HEK293 (cell line): ENCODE measurements around the gene CDK6.
A peak's percentile ranks its signal among the peaks of the same experiment; 100 is the strongest.

ENCODE experiments used
- AEBP2 ChIP-seq: fragments of 450-650 bp; formaldehyde crosslinking; IDR thresholded peaks from 2 replicates; pipeline ENCODE4 v1.5.1; 2016; ENCODE audit warnings: missing biosample characterization, missing genetic modification characterization, borderline replicate concordance
- BCL11A ChIP-seq: fragments of 450-650 bp; formaldehyde crosslinking; IDR thresholded peaks from 2 replicates; pipeline ENCODE4 v1.5.1; 2016; ENCODE audit warnings: low read depth, missing biosample characterization, missing genetic modification characterization
- GFI1B ChIP-seq: fragments of 450-650 bp; formaldehyde crosslinking; IDR thresholded peaks from 2 replicates; pipeline ENCODE4 v1.5.1; 2016; ENCODE audit warnings: missing biosample characterization, missing genetic modification characterization
- KLF17 ChIP-seq: fragments of 450-650 bp; formaldehyde crosslinking; IDR thresholded peaks from 2 replicates; pipeline ENCODE4 v1.5.1; 2016; ENCODE audit warnings: missing biosample characterization, missing genetic modification characterization
- PRDM10 ChIP-seq: fragments of 450-650 bp; formaldehyde crosslinking; IDR thresholded peaks from 2 replicates; pipeline ENCODE4 v1.5.1; 2016; ENCODE audit warnings: missing biosample characterization, missing genetic modification characterization
- RBAK ChIP-seq: fragments of 450-650 bp; formaldehyde crosslinking; IDR thresholded peaks from 2 replicates; pipeline ENCODE4 v1.5.1; 2016; ENCODE audit warnings: missing biosample characterization, missing genetic modification characterization
- REPIN1 ChIP-seq: fragments of 450-650 bp; formaldehyde crosslinking; IDR thresholded peaks from 2 replicates; pipeline ENCODE4 v1.5.1; 2017; ENCODE audit warnings: missing biosample characterization, missing genetic modification characterization, low read depth
- WT1 ChIP-seq: fragments of 450-650 bp; formaldehyde crosslinking; IDR thresholded peaks from 2 replicates; pipeline ENCODE4 v1.5.1; 2016; ENCODE audit warnings: missing biosample characterization, missing genetic modification characterization
- YY1 ChIP-seq: fragments of 450-650 bp; formaldehyde crosslinking; IDR thresholded peaks from 2 replicates; pipeline ENCODE4 v1.5.1; 2018; ENCODE audit warnings: missing biosample characterization, missing genetic modification characterization
- ZBTB11 ChIP-seq: fragments of 450-650 bp; formaldehyde crosslinking; conservative IDR thresholded peaks from 2 replicates; pipeline ENCODE4 v1.5.1; 2016; ENCODE audit warnings: low read depth, missing biosample characterization, missing genetic modification characterization
- ZBTB48 ChIP-seq: fragments of 450-650 bp; formaldehyde crosslinking; IDR thresholded peaks from 2 replicates; pipeline ENCODE4 v1.5.1; 2016; ENCODE audit warnings: missing biosample characterization, missing genetic modification characterization
- ZBTB6 ChIP-seq: fragments of 450-650 bp; formaldehyde crosslinking; IDR thresholded peaks from 2 replicates; pipeline ENCODE4 v1.5.1; 2017; ENCODE audit warnings: missing biosample characterization, missing genetic modification characterization
- ZFP69B ChIP-seq: fragments of 450-650 bp; formaldehyde crosslinking; IDR thresholded peaks from 2 replicates; pipeline ENCODE4 v1.5.1; 2016; ENCODE audit warnings: missing biosample characterization, missing genetic modification characterization
- ZNF112 ChIP-seq: fragments of 450-650 bp; formaldehyde crosslinking; IDR thresholded peaks from 2 replicates; pipeline ENCODE4 v1.5.0; 2017; ENCODE audit warnings: missing biosample characterization, missing genetic modification characterization
- ZNF114 ChIP-seq: fragments of 450-650 bp; formaldehyde crosslinking; IDR thresholded peaks from 2 replicates; pipeline ENCODE4 v1.5.0; 2017; ENCODE audit warnings: missing biosample characterization, missing genetic modification characterization
- ZNF16 ChIP-seq: fragments of 450-650 bp; formaldehyde crosslinking; IDR thresholded peaks from 2 replicates; pipeline ENCODE4 v1.5.1; 2016; ENCODE audit warnings: low read depth, missing biosample characterization, missing genetic modification characterization
- ZNF19 ChIP-seq: fragments of 450-650 bp; formaldehyde crosslinking; IDR thresholded peaks from 2 replicates; pipeline ENCODE4; 2016; ENCODE audit warnings: missing biosample characterization, missing genetic modification characterization, low read depth
- ZNF324 ChIP-seq: fragments of 450-650 bp; formaldehyde crosslinking; IDR thresholded peaks from 2 replicates; pipeline ENCODE4 v1.5.1; 2016; ENCODE audit warnings: missing biosample characterization, missing genetic modification characterization
- ZNF391 ChIP-seq: fragments of 450-650 bp; formaldehyde crosslinking; IDR thresholded peaks from 2 replicates; pipeline ENCODE4 v1.5.1; 2016; ENCODE audit warnings: low read depth, missing biosample characterization, missing genetic modification characterization, borderline replicate concordance
- ZNF404 ChIP-seq: fragments of 450-650 bp; formaldehyde crosslinking; IDR thresholded peaks from 2 replicates; pipeline ENCODE4 v1.5.1; 2017; ENCODE audit warnings: missing biosample characterization, missing genetic modification characterization
- ZNF514 ChIP-seq: fragments of 450-650 bp; formaldehyde crosslinking; IDR thresholded peaks from 2 replicates; pipeline ENCODE4 v1.5.1; 2016; ENCODE audit warnings: missing biosample characterization, missing genetic modification characterization
- ZNF529 ChIP-seq: fragments of 450-650 bp; formaldehyde crosslinking; IDR thresholded peaks from 2 replicates; pipeline ENCODE4 v1.5.1; 2017; ENCODE audit warnings: missing genetic modification characterization, missing biosample characterization; ENCODE audit not compliant: insufficient replicate concordance
- ZNF544 ChIP-seq: fragments of 450-650 bp; formaldehyde crosslinking; IDR thresholded peaks from 2 replicates; pipeline ENCODE4 v1.5.0; 2017; ENCODE audit warnings: missing biosample characterization, missing genetic modification characterization
- ZNF549 ChIP-seq: fragments of 450-650 bp; IDR thresholded peaks from 2 replicates; pipeline ENCODE4 v1.5.1; 2018; ENCODE audit warnings: missing biosample characterization, missing genetic modification characterization, mild to moderate bottlenecking, inconsistent platforms, moderate library complexity
- ZNF560 ChIP-seq: fragments of 450-650 bp; formaldehyde crosslinking; IDR thresholded peaks from 2 replicates; pipeline ENCODE4 v1.5.1; 2017; ENCODE audit warnings: missing biosample characterization, missing genetic modification characterization, borderline replicate concordance
- ZNF596 ChIP-seq: fragments of 450-650 bp; IDR thresholded peaks from 2 replicates; pipeline ENCODE4 v1.5.0; 2018; ENCODE audit warnings: missing biosample characterization, mild to moderate bottlenecking, missing genetic modification characterization, moderate library complexity
- ZNF626 ChIP-seq: fragments of 450-650 bp; sonication (Bioruptor Pico); formaldehyde crosslinking; IDR thresholded peaks from 2 replicates; pipeline ENCODE4 v1.5.1; 2018; ENCODE audit warnings: missing biosample characterization, missing genetic modification characterization, inconsistent platforms
- ZNF76 ChIP-seq: fragments of 450-650 bp; formaldehyde crosslinking; IDR thresholded peaks from 2 replicates; pipeline ENCODE4; 2016; ENCODE audit warnings: low read depth, missing biosample characterization, missing genetic modification characterization, borderline replicate concordance
- ZSCAN30 ChIP-seq: fragments of 450-650 bp; IDR thresholded peaks from 2 replicates; pipeline ENCODE4 v1.5.1; 2018; ENCODE audit warnings: missing biosample characterization, mild to moderate bottlenecking, missing genetic modification characterization, moderate library complexity

Gene CDK6

GRCh38 chr7:92833024-92833765, 3.2 kb downstream of the CDK6 start (continued):
- TF ChIP-seq REPIN1 (tag by site-specific recombination) (no peak), ZBTB48 (tag by site-specific recombination) (peak; percentile 64; the same call in 1 of the 2 replicates), ZBTB6 (tag by site-specific recombination) (no peak; the same call in 1 of the 2 replicates), ZNF514 (tag by site-specific recombination) (no peak), ZNF560 (no peak), ZNF324 (no peak; the same call in 1 of the 2 replicates), ZBTB11 (tag by site-specific recombination) (no peak), ZNF19 (tag by site-specific recombination) (no peak), ZNF112 (tag by site-specific recombination) (no peak), PRDM10 (no peak), ZNF114 (tag by site-specific recombination) (no peak), ZNF76 (tag by site-specific recombination) (no peak), ZNF549 (tag by site-specific recombination) (no peak), AEBP2 (tag by site-specific recombination) (no peak), ZSCAN30 (tag by site-specific recombination) (0 out of 2 replicates have a peak, but pooled peaks have one; percentile 26), ZNF391 (tag by site-specific recombination) (0 out of 2 replicates have a peak, but pooled peaks have one; percentile 46), RBAK (no peak), ZNF626 (tag by site-specific recombination) (no peak), ZNF596 (tag by site-specific recombination) (no peak), ZNF16 (no peak), WT1 (tag by site-specific recombination) (no peak), ZNF404 (tag by site-specific recombination) (no peak), ZNF529 (no peak), KLF17 (tag by site-specific recombination) (peak; percentile 54; the same call in 1 of the 2 replicates), YY1 (0 out of 2 replicates have a peak, but pooled peaks have one; percentile 13), ZNF544 (no peak), BCL11A (tag by site-specific recombination) (0 out of 2 replicates have a peak, but pooled peaks have one; percentile 38), GFI1B (tag by site-specific recombination) (no peak), ZFP69B (tag by site-specific recombination) (0 out of 2 replicates have a peak, but pooled peaks have one; percentile 19)
